ENCODE measurements around the gene NMNAT1.
"Not testable (repeated sequence)": the region's sequence is repeated elsewhere in the genome, so short reads cannot be mapped to it uniquely, and the experiment has no call there.

The NMNAT1 gene

DNA sequence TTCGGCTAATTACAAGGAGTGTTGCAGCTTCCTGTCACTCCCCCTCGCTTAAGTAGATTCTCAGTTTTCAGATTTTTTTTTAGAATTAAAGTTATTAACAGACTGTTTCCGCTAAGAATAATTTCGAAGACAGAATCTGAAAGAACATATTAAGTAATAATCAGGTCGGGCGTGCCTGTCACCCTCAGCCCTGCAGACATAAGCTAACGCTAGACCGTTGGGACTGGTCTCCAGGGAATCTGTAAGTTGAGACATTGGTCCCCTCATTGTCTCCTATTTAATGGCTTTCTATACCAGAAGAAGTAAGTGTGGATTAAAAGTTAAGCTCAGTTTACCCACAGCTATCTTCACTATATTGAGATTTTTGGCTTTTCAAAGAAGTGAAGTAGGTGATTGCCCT is 14.5 kb downstream of the NMNAT1 start:
- no peaks in the 10 kb centered on the region for H3K4me1 Mint-ChIP-seq (ENCODE audit: low read depth)
- no peak overlapping the region for H3K27ac Mint-ChIP-seq
- intact Hi-C loops (cut with micrococcal nuclease): no loop called here
- no peak overlapping the region for H3K4me3 Mint-ChIP-seq
- no peaks in the 10 kb centered on the region for H3K9me3 Mint-ChIP-seq
- peaks cover 21% of the 10 kb centered on the region for H3K36me3 Mint-ChIP-seq (ENCODE audit: low read depth)
- no peaks in the 10 kb centered on the region for H3K27me3 Mint-ChIP-seq

DNA sequence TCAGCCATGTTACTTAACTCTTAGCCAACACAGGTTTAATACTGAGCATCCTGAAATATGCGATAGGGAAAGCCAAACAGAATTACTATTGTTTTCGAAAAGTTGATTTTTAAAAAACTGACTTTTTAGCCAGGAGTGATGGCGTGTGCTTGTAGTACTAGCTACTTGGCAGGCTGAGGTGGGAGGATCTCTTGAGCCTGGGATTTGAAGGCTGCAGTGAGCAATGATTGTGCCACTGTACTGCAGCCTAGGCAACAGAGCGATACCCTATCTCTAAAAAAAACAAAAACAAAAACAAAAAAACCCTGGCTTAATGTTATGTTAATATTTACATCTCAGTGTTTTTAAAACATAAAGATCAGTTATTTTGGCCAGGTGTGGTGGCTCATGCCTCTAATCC is 16.7 kb downstream of the NMNAT1 start:
- Mint-ChIP-seq H3K9me3 (no peaks in the 10 kb centered on the region), H3K27me3 (no peaks in the 10 kb centered on the region), H3K36me3 (ENCODE audit: low read depth) (peaks cover 25% of the 10 kb centered on the region), H3K4me1 (ENCODE audit: low read depth) (no peaks in the 10 kb centered on the region), H3K27ac (no peak overlapping the region), H3K4me3 (no peak overlapping the region)
- intact Hi-C loops (cut with micrococcal nuclease): no loop called here

DNA sequence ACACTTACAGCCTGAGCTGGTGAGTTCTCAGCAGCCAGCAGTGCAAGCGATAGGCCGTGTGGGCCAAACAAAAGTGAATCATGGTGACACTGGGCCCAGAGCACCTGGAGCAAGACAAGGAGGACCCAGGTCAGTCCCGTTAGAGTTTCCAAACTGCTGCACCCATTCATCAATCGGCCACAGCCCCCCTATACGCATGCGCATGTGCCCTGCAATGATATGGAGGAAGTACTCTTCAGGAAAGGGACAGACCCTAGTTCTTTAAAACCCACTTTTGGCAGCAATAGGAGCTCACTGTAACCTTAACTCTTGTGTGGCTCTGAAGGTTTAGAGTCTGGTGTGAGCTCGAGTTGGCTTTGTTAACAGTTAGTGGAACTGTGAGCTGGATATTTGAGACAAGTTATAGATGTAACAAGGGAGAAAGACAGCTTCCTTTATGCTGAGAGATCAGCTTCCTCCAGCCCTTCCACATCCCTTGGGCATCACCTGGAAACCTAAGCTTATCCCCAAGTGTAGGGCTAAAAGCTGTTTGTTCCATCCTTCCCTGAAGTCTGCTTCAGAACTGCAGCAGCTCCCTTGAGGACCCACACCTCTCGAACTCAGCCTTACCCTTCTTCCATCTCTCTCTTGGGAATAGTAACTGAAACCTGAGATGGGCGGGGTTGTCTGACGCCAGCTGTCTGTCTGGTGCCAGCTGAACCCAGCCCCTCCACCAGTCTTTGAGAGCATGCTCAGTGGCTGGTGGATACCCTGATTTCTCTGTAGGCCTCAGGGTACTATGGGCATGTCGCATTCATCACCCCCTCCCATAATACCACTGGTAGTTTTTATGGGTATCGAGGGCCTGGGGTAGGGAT is 17.7 kb downstream of the NMNAT1 start:
- Mint-ChIP-seq H3K27ac (no peak overlapping the region), H3K9me3 (no peaks in the 10 kb centered on the region), H3K36me3 (ENCODE audit: low read depth) (peaks cover 25% of the 10 kb centered on the region), H3K4me3 (no peak overlapping the region), H3K4me1 (ENCODE audit: low read depth) (no peaks in the 10 kb centered on the region), H3K27me3 (no peaks in the 10 kb centered on the region)
- intact Hi-C loops (cut with micrococcal nuclease): no loop called here

DNA sequence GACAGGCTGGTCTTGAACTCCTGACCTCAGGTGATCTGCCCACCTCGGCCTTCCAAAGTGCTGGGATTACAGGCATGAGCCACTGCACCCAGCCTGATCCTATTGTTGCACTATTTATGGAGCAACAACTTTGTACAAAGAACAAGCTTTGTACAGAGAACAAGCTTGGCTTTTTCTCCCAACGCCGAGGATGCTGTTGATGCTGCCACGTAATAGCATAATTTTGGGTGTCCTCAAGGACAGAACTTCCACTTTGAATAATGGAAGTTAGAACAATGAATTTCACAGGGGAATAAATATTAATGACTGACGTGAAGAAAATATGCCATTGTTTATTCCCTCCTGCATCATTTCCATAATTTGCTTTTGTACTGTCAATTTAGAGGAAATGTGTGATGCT is 41.0 kb downstream of the NMNAT1 start:
- Mint-ChIP-seq H3K27me3 (no peaks in the 10 kb centered on the region), H3K4me3 (no peak overlapping the region), H3K9me3 (no peaks in the 10 kb centered on the region), H3K27ac (no peak overlapping the region), H3K36me3 (ENCODE audit: low read depth) (peaks cover 46% of the 10 kb centered on the region), H3K4me1 (ENCODE audit: low read depth) (peaks cover 3% of the 10 kb centered on the region)
- intact Hi-C loops (cut with micrococcal nuclease): no loop called here

DNA sequence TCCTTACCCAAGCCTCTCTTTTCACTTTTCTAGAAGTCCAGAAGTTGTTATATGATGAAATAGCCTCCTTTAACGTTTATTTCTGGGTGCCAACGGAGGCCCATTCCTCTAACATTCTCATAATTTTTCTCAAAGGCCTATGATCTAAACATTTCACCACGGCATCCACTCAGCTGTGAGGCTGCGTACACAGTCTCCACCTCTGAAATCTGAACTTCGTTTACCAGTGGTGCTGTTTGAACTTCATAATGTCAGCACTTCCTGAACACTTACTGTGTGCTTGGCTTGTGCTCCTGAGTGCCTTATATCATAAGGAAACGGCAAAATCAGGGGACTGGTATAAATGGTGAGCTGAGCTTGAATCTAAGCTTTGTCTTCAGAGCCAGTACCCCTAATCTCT is 41.7 kb downstream of the NMNAT1 start:
- Mint-ChIP-seq H3K4me1 (ENCODE audit: low read depth) (peaks cover 10% of the 10 kb centered on the region), H3K27me3 (no peaks in the 10 kb centered on the region), H3K36me3 (ENCODE audit: low read depth) (peaks cover 46% of the 10 kb centered on the region), H3K9me3 (no peaks in the 10 kb centered on the region), H3K4me3 (no peak overlapping the region), H3K27ac (no peak overlapping the region)
- intact Hi-C loops (cut with micrococcal nuclease): no loop called here

DNA sequence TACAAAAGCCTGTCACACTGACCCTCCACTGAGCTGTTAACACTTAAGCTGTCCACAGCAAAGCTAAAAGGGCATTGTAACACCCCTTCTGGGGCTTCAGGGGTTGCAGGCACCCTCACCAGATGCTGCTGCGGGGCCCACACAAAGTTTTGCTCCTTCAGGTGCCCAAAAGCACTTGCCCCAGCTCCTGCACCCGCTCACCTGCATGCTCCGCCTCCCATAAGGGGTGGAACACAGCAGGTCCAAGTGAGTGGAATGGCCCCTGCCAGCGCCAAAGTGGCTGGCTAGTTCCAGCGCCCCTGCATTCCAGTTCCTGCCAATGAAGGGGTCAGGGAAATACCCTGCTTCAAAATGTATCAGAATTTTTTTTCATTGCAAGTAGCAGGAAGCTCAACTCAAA is 46.5 kb downstream of the NMNAT1 start:
- H3K27me3 Mint-ChIP-seq: no peaks in the 10 kb centered on the region
- intact Hi-C loops (cut with micrococcal nuclease): no loop called here
- peak overlapping the region; percentile 79 for H3K27ac Mint-ChIP-seq
- peaks cover 43% of the 10 kb centered on the region for H3K4me1 Mint-ChIP-seq (ENCODE audit: low read depth)
- H3K9me3 Mint-ChIP-seq: no peaks in the 10 kb centered on the region
- peaks cover 21% of the 10 kb centered on the region for H3K36me3 Mint-ChIP-seq (ENCODE audit: low read depth)
- H3K4me3 Mint-ChIP-seq: no peak overlapping the region

DNA sequence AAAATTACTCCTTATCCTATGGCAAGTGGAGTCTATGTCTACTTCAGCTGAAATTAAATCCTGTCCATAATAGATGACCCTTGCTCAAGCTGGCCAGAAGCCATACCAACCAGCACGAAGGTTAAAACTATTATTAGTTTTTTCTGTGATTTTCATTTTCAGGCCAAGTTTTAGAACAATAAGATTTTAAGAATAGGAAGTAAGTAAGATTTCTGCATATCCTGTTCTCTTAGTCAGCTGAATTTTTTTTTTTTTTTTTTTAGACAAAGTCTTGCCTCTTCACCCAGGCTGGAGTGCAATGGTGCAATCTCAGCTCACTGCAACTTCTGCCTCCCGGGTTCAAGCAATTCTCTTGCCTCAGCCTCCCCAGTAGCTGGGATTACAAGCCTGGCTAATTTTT is 47.7 kb downstream of the NMNAT1 start:
- H3K36me3 Mint-ChIP-seq (ENCODE audit: low read depth): peaks cover 12% of the 10 kb centered on the region
- H3K4me3 Mint-ChIP-seq: no peak overlapping the region
- H3K4me1 Mint-ChIP-seq (ENCODE audit: low read depth): peaks cover 43% of the 10 kb centered on the region
- peaks cover 1% of the 10 kb centered on the region for H3K27me3 Mint-ChIP-seq
- no peaks in the 10 kb centered on the region for H3K9me3 Mint-ChIP-seq
- intact Hi-C loops (cut with micrococcal nuclease): no loop called here
- peak overlapping the region; percentile 79 for H3K27ac Mint-ChIP-seq

DNA sequence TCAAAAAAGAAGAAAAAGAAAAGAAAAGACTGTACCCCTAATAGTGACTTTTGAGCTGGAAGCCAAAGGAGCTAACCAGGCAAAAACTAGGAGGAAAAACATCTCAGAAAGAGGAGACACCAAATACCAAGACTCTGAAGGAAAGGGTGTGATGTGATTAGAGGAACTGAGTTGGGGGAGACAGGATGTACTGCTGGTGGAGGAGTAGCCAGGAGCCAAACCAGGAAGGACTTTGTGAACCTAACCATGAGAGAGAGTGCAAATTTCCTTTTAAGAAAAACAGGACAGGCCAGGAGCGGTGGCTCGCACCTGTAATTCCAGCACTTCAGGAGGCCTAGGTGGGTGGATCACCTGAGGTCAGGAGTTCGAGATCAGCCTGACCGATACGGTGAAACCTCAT is 49.6 kb downstream of the NMNAT1 start:
- intact Hi-C loops (cut with micrococcal nuclease): no loop called here
- H3K36me3 Mint-ChIP-seq (ENCODE audit: low read depth): no peaks in the 10 kb centered on the region
- no peaks in the 10 kb centered on the region for H3K9me3 Mint-ChIP-seq
- H3K27ac Mint-ChIP-seq: peak overlapping the region; percentile 72
- H3K27me3 Mint-ChIP-seq: peaks cover 10% of the 10 kb centered on the region
- H3K4me1 Mint-ChIP-seq (ENCODE audit: low read depth): peaks cover 50% of the 10 kb centered on the region
- no peak overlapping the region for H3K4me3 Mint-ChIP-seq

DNA sequence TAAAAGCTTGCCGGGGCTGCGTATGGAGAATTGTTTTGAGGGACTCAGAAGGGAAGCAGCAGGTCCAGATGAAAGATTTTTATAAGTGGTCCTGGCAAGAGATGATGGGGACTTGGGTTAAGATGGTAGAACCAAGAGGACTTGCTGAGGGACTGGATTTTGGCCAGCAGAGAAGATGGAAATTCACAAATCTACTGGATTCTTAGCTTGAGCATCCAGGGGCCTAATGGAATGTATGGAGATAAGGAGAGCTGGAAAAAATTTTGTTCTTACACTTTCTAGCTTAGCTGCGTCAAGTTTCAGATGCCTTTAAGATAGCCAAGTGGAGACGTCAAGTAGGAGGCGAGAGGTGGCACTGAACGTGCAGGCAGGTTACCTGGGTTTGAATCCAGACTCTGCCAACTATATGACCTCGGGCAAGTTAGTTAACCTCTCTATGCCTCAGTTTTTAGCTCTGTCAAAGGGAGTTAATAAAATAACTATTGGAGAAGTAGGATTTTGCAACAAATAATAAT is 50.3 kb downstream of the NMNAT1 start:
- Mint-ChIP-seq H3K4me1 (ENCODE audit: low read depth) (peaks cover 53% of the 10 kb centered on the region), H3K27ac (peak overlapping the region; percentile 72), H3K27me3 (peaks cover 16% of the 10 kb centered on the region), H3K4me3 (no peak overlapping the region), H3K9me3 (no peaks in the 10 kb centered on the region), H3K36me3 (ENCODE audit: low read depth) (no peaks in the 10 kb centered on the region)
- intact Hi-C loops (cut with micrococcal nuclease): no loop called here

DNA sequence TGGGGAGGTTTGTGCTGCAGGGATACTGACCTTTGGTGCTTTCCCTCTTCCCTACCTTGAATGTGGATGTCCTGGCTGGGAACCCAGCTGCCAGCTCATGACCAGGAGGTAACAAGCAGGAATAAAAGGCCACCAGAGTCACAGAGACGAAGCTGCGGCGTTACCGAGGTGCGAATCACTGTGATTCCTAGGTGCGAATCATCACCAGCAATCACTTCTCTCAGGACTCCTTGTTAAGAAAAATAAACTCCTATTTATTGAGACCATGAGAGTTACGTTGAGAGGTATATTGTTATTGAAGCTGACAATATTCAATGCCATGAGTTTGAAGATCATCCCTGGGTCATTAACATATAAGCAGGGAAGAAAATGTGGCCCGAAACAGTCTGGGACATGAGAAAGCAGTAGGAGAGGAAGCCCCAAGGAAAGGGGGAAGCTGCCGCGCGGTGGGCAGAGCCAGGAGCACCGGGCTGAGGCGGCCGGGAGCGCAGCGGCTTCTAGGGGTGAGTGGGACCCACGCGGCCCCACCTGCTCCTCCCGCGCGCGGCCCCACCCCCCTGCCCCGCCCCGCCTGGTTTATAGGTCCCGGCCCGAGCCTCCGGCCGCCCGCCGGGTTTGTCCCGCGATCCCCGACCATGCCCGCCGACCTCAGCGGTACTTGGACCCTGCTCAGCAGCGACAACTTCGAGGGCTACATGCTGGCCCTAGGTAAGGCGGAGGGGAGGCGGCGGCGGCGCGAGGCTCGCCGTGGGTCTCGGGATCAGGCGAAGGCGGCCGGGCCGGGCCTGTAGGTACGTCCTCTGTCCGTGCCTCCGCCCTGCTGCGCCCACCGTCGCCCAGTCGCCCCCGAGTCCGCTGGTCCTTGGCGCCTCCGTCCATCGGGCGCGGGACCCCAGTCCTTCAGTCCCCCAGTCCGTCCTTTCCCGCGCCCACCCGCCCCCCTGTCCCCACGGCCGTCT is 53.6 kb downstream of the NMNAT1 start, which contains the start of gene RBP7:
Gene RBP7 (plus strand): TSS at position 605 of the 959 bp plus-strand sequence. CDS start 31 bp downstream, at position 636.
- peak within 1 kb of the TSS; percentile 76 for H3K4me3 Mint-ChIP-seq
- H3K36me3 Mint-ChIP-seq (ENCODE audit: low read depth): no peaks in the 10 kb centered on the region
- peaks cover 27% of the 10 kb centered on the region for H3K4me1 Mint-ChIP-seq (ENCODE audit: low read depth)
- intact Hi-C loops (cut with micrococcal nuclease): loop anchor here (2.0 to 5.0 kb wide), 2 partner anchors 35 to 46 kb away; partner anchors contain the start of gene UBE4B
- H3K27me3 Mint-ChIP-seq: peaks cover 26% of the 10 kb centered on the region
- H3K27ac Mint-ChIP-seq: no peak within 1 kb of the TSS
- H3K9me3 Mint-ChIP-seq: no peaks in the 10 kb centered on the region

DNA sequence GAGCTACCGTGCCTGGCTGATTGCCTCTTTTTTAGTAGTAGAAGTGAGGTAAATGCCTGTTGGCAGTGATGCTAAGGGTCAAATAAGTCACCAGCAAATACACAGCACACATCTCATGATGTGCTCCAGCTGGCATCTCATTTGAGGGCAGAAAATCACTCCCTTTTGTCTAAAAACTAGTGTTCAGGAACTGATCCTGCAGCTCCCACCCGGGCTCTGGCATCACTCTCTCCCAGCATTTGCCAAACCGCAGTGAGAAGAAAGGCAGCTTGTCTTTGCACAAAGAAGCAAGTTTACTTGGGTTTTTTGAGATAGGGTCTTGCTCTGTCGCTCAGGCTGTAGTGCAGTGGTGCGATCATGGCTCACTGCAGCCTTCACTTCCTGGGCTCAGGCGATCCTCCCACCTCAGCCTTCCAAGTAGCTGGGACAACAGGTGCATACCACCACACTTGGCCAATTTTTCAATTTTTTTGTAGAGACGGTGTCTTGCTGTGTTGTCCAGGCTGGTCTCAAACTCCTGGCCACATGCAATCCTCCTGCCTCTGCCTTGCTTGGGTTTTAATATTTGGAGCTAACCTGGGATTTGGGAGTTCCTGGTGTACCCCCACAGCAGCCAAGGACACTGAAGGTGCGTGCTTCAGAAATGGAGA is 57.9 kb downstream of the NMNAT1 start:
- Mint-ChIP-seq H3K4me1 (ENCODE audit: low read depth) (peaks cover 10% of the 10 kb centered on the region), H3K9me3 (no peaks in the 10 kb centered on the region), H3K4me3 (no peak overlapping the region), H3K36me3 (ENCODE audit: low read depth) (no peaks in the 10 kb centered on the region), H3K27me3 (peaks cover 36% of the 10 kb centered on the region), H3K27ac (no peak overlapping the region)
- intact Hi-C loops (cut with micrococcal nuclease): no loop called here

DNA sequence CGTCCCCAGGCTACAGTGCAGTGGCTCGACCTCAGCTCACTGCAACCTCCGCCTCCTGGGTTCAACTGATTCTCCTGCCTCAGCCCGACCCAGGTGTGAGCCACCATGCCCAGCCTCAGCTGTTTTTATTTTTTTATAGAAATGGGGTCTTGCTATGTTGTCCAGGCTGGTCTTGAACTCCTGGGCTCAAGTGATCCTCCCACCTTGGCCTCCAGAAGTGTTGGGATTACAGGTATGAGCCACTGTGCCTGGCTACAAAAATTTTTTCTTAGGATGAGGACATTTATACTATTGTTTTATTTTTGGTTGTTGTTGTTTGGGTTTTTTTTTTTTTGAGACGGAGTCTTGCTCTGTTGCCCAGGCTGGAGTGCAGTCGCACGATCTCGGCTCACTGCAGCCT is 62.0 kb downstream of the NMNAT1 start:
- H3K27ac Mint-ChIP-seq; H3K4me3 Mint-ChIP-seq; H3K9me3 Mint-ChIP-seq; H3K4me1 Mint-ChIP-seq (ENCODE audit: low read depth); H3K36me3 Mint-ChIP-seq (ENCODE audit: low read depth); intact Hi-C loops (cut with micrococcal nuclease): not testable (repeated sequence)
- peaks cover 14% of the 10 kb centered on the region for H3K27me3 Mint-ChIP-seq

DNA sequence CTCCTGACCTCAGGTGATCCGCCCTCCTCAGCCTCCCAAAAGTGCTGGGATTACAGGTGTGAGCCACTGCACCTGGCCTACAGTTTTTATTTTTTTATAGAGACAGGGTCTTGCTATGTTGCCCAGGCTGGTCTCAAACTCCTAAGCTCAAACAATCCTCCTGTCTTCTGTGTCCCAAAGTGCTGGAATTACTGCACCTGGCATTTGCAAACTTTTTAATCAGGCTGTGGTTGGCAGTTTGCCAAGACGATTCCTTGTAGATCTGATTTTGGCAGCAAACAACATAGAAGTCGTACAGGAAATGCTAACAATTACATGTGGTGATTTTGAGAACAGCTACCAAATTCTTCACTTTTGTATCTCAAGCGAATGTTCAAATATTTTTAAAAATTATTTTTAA is 63.9 kb downstream of the NMNAT1 start:
- no peak overlapping the region for H3K27ac Mint-ChIP-seq
- peaks cover 11% of the 10 kb centered on the region for H3K27me3 Mint-ChIP-seq
- H3K4me3 Mint-ChIP-seq: no peak overlapping the region
- no peaks in the 10 kb centered on the region for H3K9me3 Mint-ChIP-seq
- H3K4me1 Mint-ChIP-seq (ENCODE audit: low read depth): peaks cover 6% of the 10 kb centered on the region
- peaks cover 7% of the 10 kb centered on the region for H3K36me3 Mint-ChIP-seq (ENCODE audit: low read depth)
- intact Hi-C loops (cut with micrococcal nuclease): no loop called here
